Breast epithelium (tissue), 3 donors: ENCODE results near the gene TRIO.

Source experiments
- CTCF ChIP-seq, 3 donors: fragments of 450-650 bp; IDR thresholded peaks; one replicate each; pipeline ENCODE4 v1.5.1; 2016 to 2017; ENCODE audit warnings: antibody characterized with exemption in 3 of 3, mild to moderate bottlenecking in 3 of 3, moderate library complexity in 3 of 3
- POLR2AphosphoS5 ChIP-seq, 3 donors: sonication (generic); formaldehyde crosslinking; IDR thresholded peaks; one replicate each; pipeline ENCODE4 v1.6.1; 2017; ENCODE audit warnings: antibody characterized with exemption in 3 of 3

GRCh38 chr5:14400611-14401010 is 257.5 kb downstream of the TRIO start:
- TF ChIP-seq CTCF (IDR thresholded peaks at IDR 0.05) (no peak), POLR2AphosphoS5 (IDR thresholded peaks at IDR 0.05) (no peak)
